HG03060 (cell line): ENCODE measurements around the gene TBC1D22B.

Experiments
- ATAC-seq: cut with Tn5 transposase; IDR thresholded peaks from one replicate; pipeline ENCODE4 v1.9.1; 2021; ENCODE audit warnings: low read depth, moderate number of reproducible peaks; ENCODE audit not compliant: unreplicated experiment

Gene TBC1D22B

GRCh38 chr6:37257634-37258404, at the start of gene TBC1D22B, which contains the start of gene TMEM217:
Gene TBC1D22B, plus strand, starts transcription at chr6:37257772. Its CDS starts 146 bp downstream, at chr6:37257918.
Gene TMEM217, minus strand, starts transcription at chr6:37258144. Its CDS starts 39,114 bp downstream, at chr6:37219030.
- ATAC-seq: peak; percentile 80

- ATAC-seq: no peak
Measured at GRCh38 chr6:37207903-37208456, 49.6 kb upstream of the TBC1D22B start.

GRCh38 chr6:37208793-37209192, 48.8 kb upstream of the TBC1D22B start:
- no peak for ATAC-seq

GRCh38 chr6:37209461-37210205, 47.9 kb upstream of the TBC1D22B start:
- ATAC-seq: no peak

- ATAC-seq: no peak
Measured at GRCh38 chr6:37210313-37210968, 47.1 kb upstream of the TBC1D22B start.

GRCh38 chr6:37212268-37212667, 45.3 kb upstream of the TBC1D22B start:
- ATAC-seq: no peak

GRCh38 chr6:37218061-37218460, 39.5 kb upstream of the TBC1D22B start:
- no peak for ATAC-seq

GRCh38 chr6:37218511-37218910, 39.1 kb upstream of the TBC1D22B start:
- ATAC-seq: no peak

GRCh38 chr6:37221585-37222124, 35.9 kb upstream of the TBC1D22B start:
- ATAC-seq: no peak

GRCh38 chr6:37222125-37222967, 35.2 kb upstream of the TBC1D22B start:
- ATAC-seq: no peak

- no peak for ATAC-seq
Measured at GRCh38 chr6:37222992-37223391, 34.6 kb upstream of the TBC1D22B start.

- ATAC-seq: no peak
Measured at GRCh38 chr6:37225350-37226169, 32.0 kb upstream of the TBC1D22B start.

- no peak for ATAC-seq
Measured at GRCh38 chr6:37230104-37230503, 27.5 kb upstream of the TBC1D22B start.

GRCh38 chr6:37232430-37233017, 25.0 kb upstream of the TBC1D22B start:
- no peak for ATAC-seq

- no peak for ATAC-seq
Measured at GRCh38 chr6:37233541-37233940, 24.0 kb upstream of the TBC1D22B start.

GRCh38 chr6:37236921-37237320, 20.7 kb upstream of the TBC1D22B start:
- ATAC-seq: no peak

GRCh38 chr6:37237789-37238188, 19.8 kb upstream of the TBC1D22B start:
- no peak for ATAC-seq

- no peak for ATAC-seq
Measured at GRCh38 chr6:37238381-37238780, 19.2 kb upstream of the TBC1D22B start.
